ENCODE results near the gene MAPK1. TPM values are rescaled to one million over a fixed set of nuclear protein-coding genes. Genes with fewer than 3 reads are reported as not detected.
A peak's percentile ranks its signal among the peaks of the same experiment; 100 is the strongest.

MAPK1 gene
- total and polyA plus RNA-seq, 9 of the 15 experiments (the other 6 are each of a cell fraction or from before 2014, with no cell fraction given), result 46.3 to 575 (median 283) TPM

GRCh38 chr22:21780259-21780658 is 87.2 kb downstream of the MAPK1 start:
- H3K9ac ChIP-seq (ENCODE audit: insufficient read depth in 1 of 2, low read depth in 2 of 2, low read length in 2 of 2), result no peak overlapping the region
- peaks cover 5% of the 10 kb centered on the region for H3K9me1 ChIP-seq (ENCODE audit: control insufficient read depth, insufficient read depth, low read length)
- WGBS (ENCODE audit: insufficient coverage, low coverage, missing lambda C conversion rate), result 93% methylated on average over 2 of the region's 2 CpGs
- in situ Hi-C loops (cut with MboI), result no loop called here
- H3K9me3 ChIP-seq (replicated peaks; ENCODE audit: control insufficient read depth, insufficient read depth, low read depth, low read length), result no peaks in the 10 kb centered on the region
- BruUV-seq (replicated peaks), result no TSS peak
- POLR2A ChIA-PET, result interaction anchor here (0.5 to 4.7 kb wide), 27 partner anchors 9 to 1086 kb away, joined by 3 to 63 read pairs (median 4); partner anchors contain the start of genes MAPK1 and YPEL1
- no peak overlapping the region for H3K4me3 ChIP-seq
- CTCF ChIA-PET (ENCODE audit: low intra/inter-chr PET ratio), result interaction anchor here (1.8 kb wide), 1 partner anchor 67 kb away, joined by 10 read pairs; no protein-coding TSS in a partner anchor
- intact Hi-C loops (cut with micrococcal nuclease), result no loop called here
- no peaks in the 10 kb centered on the region for H3K27me3 ChIP-seq (ENCODE audit: control insufficient read depth in 2 of 2, insufficient read depth in 2 of 2, low read length in 2 of 2)
- FAIRE-seq (no peak), DNase-seq (ENCODE audit: extremely low read depth in 1 of 4, low spot score in 3 of 4) (peak in 1 of 4 experiments; percentile 22), ATAC-seq (no peak)
- H2AFZ ChIP-seq (ENCODE audit: low read depth, low read length), result no peak overlapping the region
- peaks cover 3 to 21% of the 10 kb centered on the region in 2 experiments; a peak in 2 of 5 replicates for H3K4me1 ChIP-seq (replicated peaks in 1 of 2; ENCODE audit: control insufficient read depth in 2 of 2, insufficient read depth in 2 of 2, low read length in 2 of 2)
- H3K4me2 ChIP-seq (ENCODE audit: insufficient read depth, low read length), result no peak overlapping the region
- peaks cover 5% of the 10 kb centered on the region for H4K20me1 ChIP-seq (replicated peaks; ENCODE audit: control insufficient read depth, insufficient read depth, low read length)
- no peak overlapping the region for H3K27ac ChIP-seq (ENCODE audit: extremely low read depth, low read depth, low read length)
- H3K79me2 ChIP-seq (ENCODE audit: control insufficient read depth, insufficient read depth, low read length), result 0 out of 3 replicates have a peak, but pooled peaks cover 6% of the 10 kb centered on the region
- H3K36me3 ChIP-seq (ENCODE audit: control insufficient read depth, insufficient read depth, low read length), result peaks cover 72% of the 10 kb centered on the region
- no peak for TF ChIP-seq ZNF561 (CRISPR knock-in tag; conservative IDR thresholded peaks at IDR 0.05)
- no peak for TF ChIP-seq SAP30 (IDR thresholded peaks at IDR 0.05; ENCODE audit: borderline replicate concordance, insufficient read depth, low read depth, low read length, poor library complexity, severe bottlenecking)
- TF ChIP-seq IRF9 (tag; IDR thresholded peaks at IDR 0.05), result no peak
- TF ChIP-seq RBM22 (IDR thresholded peaks at IDR 0.05; ENCODE audit: low read depth, low read length, poor library complexity, severe bottlenecking), result peak; percentile 71
- TF ChIP-seq MCM5 (IDR thresholded peaks at IDR 0.05; ENCODE audit: low read depth), result no peak
- 0 out of 4 replicates have a peak, but pooled peaks of 1 of the 2 experiments have one; percentile 66 for TF ChIP-seq MLX (CRISPR knock-in tag; conservative IDR thresholded peaks at IDR 0.05)
- TF ChIP-seq POLR2B (IDR thresholded peaks at IDR 0.05; ENCODE audit: low read depth, partially characterized antibody), result no peak
- TF ChIP-seq E2F1 (CRISPR knock-in tag; IDR thresholded peaks at IDR 0.05), result 0 out of 2 replicates have a peak, but pooled peaks have one; percentile 47
- TF ChIP-seq STAT6 (CRISPR knock-in tag; IDR thresholded peaks at IDR 0.05), result peak; percentile 85; the same call in 1 of the 2 replicates
- TF ChIP-seq FOXA3 (CRISPR knock-in tag; conservative IDR thresholded peaks at IDR 0.05 in 1 of 2, IDR thresholded peaks at IDR 0.05 in 1 of 2), result peak in 1 of 2 experiments; percentile 71; a peak in 1 of 4 replicates
- TF ChIP-seq GABPA (tag; conservative IDR thresholded peaks at IDR 0.05; ENCODE audit: low read depth), result no peak
- TF ChIP-seq HMGXB4 (CRISPR knock-in tag; IDR thresholded peaks at IDR 0.05), result 0 out of 2 replicates have a peak, but pooled peaks have one; percentile 25
- no peak for TF ChIP-seq KLF10 (CRISPR knock-in tag; IDR thresholded peaks at IDR 0.05)
